ENCODE results near the gene IL1RAPL1.

Gene IL1RAPL1
- total RNA-seq, result 0 reads per million in 2 experiments

DNA sequence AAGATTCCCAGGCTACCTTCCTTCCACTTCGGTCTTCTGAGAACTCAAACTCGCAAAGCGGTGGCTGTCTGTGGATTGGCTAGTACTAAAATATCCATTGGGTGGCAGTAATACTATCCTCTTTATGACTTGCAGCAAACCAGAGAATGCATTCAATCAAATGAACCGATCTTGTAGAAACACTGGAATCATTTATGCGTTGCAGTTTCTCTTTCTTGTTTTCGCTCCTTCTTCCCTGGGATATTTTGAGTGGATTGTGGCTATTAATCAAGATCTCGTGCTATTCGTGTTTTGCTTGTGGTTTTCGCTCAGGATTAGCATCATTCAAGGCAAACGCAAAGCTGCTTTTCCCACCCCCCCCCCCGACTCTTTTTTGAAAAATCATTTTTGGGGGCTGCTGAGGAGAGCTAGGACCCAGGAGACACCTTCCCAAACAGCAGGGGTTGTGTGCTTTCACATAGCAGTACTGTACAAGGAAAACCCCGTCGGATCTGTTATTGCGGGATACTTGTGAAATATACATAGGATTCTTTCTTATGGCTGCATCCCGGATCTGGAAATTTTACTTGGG is at the start of gene IL1RAPL1:
Gene IL1RAPL1 (plus strand): TSS at position 466 of the 571 bp plus-strand sequence.
- DNase-seq (ENCODE audit: low read depth), result no peak

DNA sequence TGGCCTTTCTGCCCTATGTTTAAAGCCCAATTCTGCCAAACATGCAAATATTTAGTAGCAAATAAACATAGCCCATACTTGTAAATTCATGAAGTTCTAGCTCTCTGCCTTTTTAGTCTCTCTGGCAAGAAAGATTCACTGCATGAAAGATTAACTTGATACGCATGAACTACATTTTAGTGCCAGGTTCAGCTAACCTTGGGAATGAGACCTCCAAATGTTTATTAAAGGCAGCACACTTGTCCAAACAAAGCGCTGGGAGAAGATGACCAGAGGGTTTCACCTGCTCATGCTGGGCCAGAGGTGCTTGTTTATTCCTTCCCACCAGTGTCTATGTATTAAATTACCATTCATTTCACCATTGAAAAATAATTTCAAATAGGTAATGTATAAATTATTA is 44.5 kb upstream of the IL1RAPL1 start:
- no peak for DNase-seq (ENCODE audit: low read depth)

DNA sequence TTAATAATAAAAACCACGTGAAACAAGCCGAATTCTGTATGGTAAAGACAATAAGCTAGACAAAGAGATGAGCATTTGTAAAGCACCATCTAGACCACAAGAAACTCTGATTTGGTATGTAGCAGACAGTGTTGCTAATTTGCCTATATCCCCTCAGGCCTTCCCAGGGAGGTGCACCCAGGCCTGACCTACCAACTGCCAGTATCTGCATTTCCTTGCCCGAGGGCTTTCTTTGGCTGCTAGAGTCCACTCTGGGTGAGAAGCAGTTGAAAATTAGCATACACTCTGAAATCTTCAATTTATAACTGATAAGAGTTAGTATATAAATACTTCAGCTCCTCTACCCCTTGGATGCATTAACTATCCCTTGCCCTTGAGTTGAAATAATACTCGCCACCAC is 37.4 kb upstream of the IL1RAPL1 start:
- DNase-seq (ENCODE audit: low read depth), result no peak

DNA sequence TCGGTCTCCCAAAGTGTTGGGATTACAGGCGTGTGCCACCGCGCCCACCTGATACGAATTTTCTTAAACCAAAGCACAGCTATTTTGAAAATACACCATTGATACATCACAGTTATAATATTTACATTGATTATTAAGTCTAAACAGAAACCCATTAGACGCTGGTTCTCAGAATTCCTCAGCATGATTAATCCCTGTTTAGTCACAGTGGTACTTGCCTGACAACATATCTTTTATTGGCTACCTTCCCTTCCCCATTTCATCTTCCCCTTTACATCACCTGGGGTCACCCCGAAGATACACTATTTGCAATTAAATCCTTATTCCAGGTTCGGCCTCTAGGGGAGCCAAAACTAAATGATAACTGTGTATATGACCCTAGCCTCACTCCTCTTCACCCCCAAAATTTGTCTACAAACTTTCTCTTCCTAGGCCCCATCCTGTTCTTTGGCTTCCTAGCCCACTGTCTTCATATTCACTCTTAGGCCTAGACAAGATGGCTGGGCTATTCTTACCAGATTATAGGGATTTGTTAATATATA is 36.8 kb upstream of the IL1RAPL1 start:
- no peak for DNase-seq (ENCODE audit: low read depth)

DNA sequence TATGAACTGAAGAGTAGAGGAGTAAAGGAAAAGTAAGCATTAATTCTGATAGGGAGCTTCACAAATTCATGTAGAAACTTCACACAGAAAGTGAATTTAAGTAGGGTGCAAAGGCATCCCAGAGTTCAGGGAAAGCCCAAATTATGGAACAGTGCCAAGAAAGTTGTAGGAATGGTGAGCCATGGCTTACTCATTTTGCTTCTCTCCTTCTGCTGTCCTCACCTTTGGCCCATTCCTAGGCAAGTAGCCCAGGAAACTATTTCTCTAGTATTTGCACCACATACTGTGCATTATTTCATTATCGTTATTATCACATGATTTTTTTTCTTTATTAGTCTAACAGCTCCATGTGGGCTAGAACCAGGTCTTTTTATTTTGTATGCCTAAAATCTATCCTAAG is 34.9 kb upstream of the IL1RAPL1 start:
- no peak for DNase-seq (ENCODE audit: low read depth)

DNA sequence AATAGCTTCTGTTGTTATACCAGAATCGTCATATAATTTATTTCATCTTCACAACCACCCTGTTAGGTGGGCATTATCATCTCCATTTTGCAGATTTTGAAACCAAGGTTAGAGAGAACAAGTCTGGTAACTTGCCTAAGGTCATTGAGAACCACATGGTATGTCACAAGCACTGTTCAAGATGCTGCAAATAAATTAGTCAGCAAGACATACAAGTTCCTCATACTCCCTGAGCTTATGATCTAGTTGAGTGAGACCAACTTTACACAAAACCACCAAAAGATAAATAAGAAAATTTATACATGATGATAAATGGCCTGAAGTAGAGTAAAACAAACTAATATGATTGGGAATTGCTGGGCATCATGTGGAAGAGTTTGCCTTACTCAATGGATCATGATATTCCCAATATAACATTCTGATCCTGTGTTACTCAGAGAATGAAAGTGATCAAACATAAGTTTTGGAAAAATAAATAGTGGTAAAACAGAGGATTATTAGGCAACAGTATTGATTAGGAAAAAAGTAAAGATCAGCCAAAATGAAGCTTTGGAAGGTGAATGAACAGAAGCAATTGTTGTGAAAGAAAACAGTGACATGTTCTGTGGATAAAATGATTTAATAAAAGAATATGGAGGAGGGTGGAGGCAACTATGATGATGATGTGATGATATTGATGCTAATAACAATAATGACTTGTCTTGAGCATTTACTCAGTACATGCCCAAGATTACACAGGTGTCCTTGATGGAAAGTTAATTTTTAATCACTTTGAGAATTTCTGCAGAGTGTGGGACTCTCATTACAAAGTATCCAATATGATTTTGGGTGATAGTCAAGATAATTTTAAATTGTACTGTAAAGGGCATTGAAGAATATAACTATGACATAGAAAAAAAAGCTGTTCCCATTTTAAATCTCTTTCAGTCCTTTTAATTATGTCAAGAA is 34.1 kb upstream of the IL1RAPL1 start:
- DNase-seq (ENCODE audit: low read depth), result no peak

DNA sequence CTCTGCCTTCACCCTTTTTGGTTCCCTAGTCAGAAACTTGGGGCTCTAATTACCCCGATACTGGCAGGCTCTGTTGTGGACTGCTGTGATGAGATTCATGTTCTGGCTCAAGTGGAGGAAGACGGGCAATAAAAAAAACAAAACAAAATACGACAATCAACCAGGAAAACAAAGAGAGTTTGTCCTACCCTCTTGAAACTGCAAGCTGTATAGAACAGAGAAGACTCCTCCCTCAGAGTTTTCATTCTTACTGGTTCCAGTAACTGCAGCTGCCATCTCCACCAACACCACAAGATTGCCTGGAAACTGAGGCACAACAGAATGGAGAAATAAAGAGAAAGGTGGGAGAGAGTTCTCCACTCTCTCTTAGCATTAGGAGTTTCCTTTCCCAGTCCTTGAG is 11.1 kb upstream of the IL1RAPL1 start:
- no peak for DNase-seq (ENCODE audit: low read depth)

DNA sequence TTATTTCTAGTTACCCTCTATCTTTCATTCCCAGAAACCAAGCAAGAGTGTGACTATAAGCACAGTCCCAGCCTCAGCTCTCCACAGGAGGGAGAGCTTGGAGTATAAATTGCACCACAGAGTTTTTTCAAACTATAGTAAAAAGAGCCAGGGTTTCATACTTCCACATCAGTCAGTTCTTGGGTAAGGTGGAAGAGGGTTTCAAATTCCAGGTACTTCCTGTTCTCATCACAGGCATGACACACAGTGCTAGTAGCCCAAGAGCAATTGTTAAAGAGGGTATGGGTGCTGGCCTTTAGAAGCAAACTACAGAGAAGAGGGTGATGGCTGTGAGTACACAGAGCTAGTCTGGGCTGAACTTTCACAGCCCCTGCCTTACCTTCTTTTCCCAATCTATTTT is 5.7 kb upstream of the IL1RAPL1 start:
- no peak for DNase-seq (ENCODE audit: low read depth)

DNA sequence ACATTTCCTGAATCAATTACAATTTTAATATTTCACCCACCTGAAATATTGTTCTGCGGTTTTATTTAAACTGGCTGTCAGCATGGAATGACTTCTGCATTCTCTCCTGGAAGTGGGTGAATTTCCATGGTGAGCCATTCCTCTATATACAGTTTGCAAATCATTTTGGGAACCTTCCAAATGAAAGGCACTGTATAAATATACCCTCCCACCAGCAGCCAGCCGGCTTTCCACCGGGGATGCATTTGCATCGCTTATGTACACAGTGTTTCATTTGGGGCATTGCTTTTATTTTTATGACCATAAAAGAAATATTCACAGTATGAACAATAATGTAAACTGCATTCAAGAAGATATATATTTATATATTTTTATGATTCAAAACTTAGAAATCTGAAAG is 4.7 kb upstream of the IL1RAPL1 start:
- no peak for DNase-seq (ENCODE audit: low read depth)

DNA sequence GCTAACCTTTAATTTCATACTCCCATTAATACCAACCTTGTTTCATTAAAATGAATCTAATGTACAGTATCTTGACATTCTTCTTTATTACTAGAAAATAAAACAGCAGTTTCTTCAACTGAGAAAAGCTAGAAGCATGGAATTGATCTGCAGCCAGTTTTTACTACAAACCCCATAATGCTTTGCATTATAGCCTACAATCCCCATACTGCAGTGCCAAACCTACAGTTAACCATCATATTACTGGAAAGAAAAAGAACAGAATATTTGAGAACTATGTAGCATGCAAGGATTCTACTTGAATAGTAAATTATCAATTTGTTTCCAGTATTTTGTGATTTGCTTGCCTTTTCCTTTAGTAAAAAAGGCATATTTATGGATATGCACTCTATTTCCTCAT is 3.2 kb upstream of the IL1RAPL1 start:
- no peak for DNase-seq (ENCODE audit: low read depth)

DNA sequence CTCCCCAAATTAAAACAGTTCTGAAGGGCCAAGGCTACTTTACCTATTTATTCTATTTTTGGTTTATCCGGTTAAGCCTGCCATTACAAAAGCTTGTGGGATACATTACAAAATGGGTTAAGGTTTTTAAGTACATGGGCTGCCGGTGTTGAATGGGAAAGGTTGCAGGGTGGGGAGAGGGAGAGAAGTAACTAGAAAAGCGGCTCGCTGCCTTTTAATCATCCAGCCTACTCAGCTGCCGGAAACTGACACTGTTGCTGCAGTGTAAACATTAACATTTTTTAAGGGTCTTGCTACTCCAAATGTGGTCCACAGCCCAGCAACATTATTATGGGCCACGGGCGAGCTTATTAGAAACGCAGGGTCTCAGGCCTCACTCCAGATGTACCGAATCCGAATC is 1.5 kb upstream of the IL1RAPL1 start:
- no peak for DNase-seq (ENCODE audit: low read depth)

DNA sequence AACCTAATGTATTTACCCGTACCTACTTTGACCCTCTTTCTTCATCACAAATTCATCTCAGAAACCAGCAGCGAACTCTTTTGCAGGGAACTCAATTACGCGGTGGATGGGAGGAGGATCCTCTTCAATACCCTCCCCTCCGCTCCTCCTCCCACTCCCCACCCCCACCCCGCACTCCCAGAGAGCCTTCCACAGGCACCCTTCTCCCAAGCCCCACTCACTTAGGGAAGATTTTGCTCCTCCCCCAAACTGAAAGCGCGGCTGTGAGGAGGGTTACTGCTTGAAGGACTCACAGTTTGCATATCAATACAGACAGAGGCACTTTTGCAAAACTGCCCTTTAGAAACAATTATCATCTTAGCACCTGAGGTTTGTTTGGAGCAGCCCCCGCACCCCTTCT is 960 bp upstream of the IL1RAPL1 start:
- no peak for DNase-seq (ENCODE audit: low read depth)

DNA sequence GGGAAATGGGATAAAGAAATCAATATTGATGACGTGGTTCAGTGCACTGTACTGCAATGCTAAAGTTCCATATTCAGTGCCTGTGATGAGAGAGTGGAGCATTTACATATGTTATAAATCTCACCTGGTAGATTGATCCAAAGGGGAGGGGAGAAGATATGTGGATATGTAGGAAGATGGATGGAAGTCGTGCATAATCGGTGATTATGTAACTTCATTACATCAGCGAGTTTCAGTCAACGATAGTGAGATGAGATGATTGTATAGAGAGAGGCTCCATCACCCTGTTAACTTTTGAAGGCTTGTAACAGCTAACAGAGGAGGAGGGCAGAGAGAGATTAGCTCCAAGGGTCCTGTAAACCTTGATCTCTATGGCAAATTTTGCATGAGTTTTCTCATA is 1.8 kb downstream of the IL1RAPL1 start:
- DNase-seq (ENCODE audit: low read depth), result no peak

DNA sequence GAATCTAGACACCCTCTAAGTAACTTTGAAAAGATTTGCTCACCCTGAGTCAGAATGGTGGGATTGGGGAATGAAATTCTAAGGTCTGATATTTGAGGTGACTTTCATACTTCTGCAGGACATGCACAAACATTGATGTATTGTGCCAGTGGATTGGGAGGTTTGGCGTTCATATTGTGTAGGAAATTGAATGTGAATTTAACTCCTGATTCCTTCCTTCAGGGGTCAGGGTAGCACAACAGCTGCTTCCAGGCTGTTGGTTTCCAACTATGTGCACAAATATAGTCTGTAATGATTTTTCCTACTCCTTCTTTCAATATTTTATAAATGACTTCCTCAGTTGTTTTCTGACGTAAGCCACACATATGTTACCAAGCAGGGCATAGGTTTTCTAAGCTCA is 3.1 kb downstream of the IL1RAPL1 start:
- no peak for DNase-seq (ENCODE audit: low read depth)

DNA sequence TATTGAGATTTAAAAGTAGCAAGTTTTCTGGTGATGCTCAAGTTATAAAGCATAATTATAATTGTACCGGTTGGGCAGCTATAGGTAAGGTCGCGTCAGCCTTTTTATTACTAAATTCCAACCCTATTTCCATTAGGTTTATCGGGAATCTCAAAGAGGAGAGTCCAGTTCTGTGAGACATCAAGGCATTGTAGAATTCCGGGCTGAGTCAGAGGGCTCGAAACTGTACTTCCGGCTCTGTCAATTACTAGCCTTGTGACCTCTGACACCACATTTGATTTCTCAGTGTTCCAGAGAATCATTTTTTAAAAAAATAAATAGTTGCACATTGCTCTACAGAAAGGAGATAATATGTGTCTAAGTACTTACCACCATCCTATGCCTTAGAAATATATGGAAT is 4.3 kb downstream of the IL1RAPL1 start:
- DNase-seq (ENCODE audit: low read depth), result no peak

DNA sequence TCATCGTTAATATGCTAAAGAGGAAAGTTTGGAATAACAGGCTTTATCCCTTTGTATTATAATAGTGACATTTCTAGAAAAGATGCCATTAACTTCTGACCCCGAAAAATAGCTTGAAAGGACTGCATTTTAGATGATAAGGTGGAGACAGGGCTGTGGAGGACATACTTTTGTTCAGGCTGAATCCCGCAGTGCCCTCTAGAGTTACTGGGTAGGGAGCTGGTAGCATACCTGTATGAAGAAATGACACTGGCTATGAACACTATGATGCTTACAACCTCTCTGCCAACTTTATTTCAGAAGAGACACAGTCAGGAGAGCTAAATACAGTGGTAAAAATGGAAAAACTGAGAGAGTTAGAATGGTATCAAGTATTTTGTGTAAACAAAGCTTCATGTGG is 8.1 kb downstream of the IL1RAPL1 start:
- DNase-seq (ENCODE audit: low read depth), result no peak

DNA sequence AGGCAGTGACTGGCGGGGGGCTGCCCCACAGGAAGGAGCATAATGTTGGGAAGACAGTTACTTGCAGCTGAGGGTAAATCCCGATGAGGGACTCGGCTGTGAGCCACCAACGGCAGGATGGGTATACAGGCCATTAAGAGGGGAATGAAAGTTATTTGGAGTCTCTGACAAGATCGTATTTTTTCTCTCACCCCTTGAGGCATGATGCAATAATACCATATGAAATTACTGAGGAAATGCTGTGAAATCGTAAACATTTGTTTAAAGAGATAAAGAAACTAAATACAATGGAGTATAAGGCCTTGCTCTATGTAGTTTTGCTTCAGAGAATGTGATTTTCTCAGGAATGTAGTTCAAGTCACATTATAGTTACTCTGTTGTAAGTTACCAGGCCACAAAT is 12.7 kb downstream of the IL1RAPL1 start:
- DNase-seq (ENCODE audit: low read depth), result no peak

DNA sequence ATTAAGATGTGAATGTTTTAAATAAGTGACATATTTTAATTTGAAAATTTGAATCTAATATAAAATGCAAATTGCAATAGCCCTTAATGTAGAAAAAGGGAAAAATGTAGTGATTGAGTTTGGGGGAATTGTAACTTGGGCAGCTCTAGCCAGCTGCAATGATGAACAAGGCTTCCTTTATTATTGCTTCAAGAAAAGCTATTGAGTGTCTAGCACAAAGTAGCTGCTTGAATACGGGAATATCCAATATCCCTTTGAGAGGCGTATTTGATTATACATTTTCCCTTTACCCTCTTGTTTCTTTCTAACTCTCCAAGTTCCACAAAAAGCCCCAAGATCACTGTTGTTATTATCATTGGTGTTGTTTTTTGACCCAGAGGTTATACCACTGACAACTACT is 21.8 kb downstream of the IL1RAPL1 start:
- no peak for DNase-seq (ENCODE audit: low read depth)

DNA sequence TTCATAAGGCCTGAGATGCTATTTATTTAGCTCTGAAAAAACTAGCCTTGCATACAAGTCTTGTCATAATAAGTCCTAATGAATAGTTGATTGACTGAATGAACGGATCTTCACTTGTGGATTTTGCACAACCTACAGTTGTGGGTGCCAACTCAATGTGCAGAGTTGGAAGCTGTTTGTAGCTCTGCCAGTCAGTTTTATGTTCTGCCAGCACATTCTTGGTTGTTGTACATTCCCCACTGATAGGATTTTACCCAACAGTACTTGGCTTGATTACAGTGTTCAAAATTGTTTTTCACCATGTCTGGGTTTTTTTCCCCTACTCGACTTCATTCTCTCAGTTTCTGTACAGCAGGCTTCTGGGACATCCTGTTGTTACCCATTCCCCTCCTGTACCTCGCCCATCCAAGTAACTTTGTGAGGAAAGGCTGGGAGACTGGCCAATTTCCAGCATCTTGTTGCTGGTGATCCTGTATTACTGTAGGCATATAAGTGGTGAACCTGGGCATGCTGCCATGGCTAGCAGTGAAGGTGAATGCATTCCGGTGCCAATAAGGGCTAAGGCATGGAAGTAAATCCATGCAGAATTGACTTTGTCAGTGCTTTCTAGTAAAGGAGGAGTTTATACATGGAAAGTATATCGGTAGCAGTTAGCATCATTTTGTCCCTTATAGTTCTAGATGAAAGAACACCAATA is 22.8 kb downstream of the IL1RAPL1 start:
- no peak for DNase-seq (ENCODE audit: low read depth)

DNA sequence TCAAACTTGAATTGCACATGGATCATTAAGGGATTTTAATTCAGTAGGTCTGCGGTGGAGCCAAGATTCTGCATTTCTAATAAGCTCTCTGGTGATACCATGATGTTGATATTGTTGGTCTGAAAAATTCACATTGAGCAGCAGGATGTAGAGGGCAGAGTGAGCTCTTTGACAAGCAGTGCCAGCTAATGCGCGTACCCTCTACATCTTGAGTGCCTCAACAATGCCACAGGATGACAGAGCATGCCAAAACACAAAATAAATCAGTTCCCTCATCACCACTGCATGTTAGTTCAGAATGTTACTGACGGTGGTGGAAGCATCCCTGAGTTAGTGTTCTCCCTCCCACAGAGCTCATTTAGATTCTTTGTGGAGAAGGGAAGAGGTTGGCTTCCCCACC is 23.5 kb downstream of the IL1RAPL1 start:
- DNase-seq (ENCODE audit: low read depth), result no peak

DNA sequence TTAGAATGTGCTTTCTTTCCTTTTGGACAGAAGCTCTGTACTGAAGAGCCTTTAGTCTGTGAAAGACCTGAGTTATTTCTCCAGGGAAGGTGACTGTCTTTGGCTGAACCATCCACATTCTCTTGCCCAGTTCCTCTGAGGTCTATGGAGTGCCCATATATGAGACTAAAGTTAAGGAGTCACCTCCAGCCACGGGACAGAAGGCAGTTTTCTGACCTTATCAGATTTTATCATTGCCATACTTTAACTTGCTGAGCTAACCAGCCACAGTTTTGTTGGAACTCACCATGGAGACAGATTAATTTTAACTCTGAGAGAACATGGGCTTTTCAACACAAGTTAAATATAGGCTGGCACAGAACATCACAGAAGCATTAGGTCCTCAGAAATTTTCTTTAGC is 26.3 kb downstream of the IL1RAPL1 start:
- no peak for DNase-seq (ENCODE audit: low read depth)

DNA sequence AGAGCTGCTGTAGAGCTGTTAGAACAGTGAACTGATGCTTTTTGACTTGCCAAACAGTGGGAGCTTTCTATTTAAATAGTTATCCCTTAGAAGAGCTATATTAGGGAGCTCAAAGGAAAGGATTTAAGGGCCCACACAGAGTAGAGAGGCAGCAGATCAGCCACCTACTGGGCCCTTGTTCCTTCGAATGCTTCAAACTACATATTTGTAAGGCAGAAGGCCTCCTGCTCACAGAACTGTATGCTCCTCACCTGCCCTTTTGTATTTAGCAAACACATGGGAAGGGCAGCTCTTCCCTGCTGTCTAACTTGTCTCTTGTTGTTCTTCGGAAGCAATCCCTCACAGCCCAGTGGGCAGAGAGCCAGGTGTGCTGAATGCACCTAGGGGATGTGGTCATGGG is 38.0 kb downstream of the IL1RAPL1 start:
- no peak for DNase-seq (ENCODE audit: low read depth)

DNA sequence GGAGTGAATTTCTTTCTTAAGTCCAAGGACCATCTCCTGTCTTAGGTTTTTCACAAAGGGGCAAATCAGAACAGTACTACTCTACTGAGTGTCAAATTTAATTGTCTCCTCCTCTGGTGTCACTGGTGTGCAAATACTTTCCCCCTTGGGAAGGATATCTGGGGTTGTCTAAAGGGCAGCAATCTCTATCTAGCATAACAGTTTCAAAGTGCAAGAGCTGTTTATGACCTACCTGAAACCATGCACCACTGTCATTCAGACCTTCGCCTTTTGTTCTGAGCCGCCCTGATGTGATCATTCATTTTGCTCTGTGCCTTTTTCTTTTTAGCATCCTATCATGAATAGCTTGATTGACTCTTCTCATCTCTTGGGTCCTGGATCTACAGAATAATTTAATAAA is 39.3 kb downstream of the IL1RAPL1 start:
- DNase-seq (ENCODE audit: low read depth), result no peak
